RWPE2 (cell line): ENCODE measurements around the gene CTTNBP2.
A peak's percentile ranks its signal among the peaks of the same experiment; 100 is the strongest.

Experiments used
- ATAC-seq: fragments of 200-7000 bp; cut with Tn5 transposase; 3 replicates; pipeline ENCODE4 v1.9.1; 2021; ENCODE audit warnings: low read depth
- DNase-seq: peaks from one replicate; pipeline ENCODE4 v3.0.0-alpha.2; 2020; ENCODE audit warnings: low spot score
- H3K27ac ChIP-seq: fragments of 450-650 bp; 2 replicates; pipeline ENCODE4 v1.5.1; 2017; ENCODE audit warnings: mild to moderate bottlenecking; ENCODE audit not compliant: poor library complexity, severe bottlenecking
- H3K27me3 ChIP-seq: fragments of 250-450 bp; sonication (Bioruptor Pico); 2 replicates; pipeline ENCODE4 v1.5.1; 2021; ENCODE audit warnings: mild to moderate bottlenecking, moderate library complexity; ENCODE audit not compliant: insufficient read depth, poor library complexity, severe bottlenecking
- H3K36me3 ChIP-seq: fragments of 250-450 bp; sonication (Bioruptor Pico); 2 replicates; pipeline ENCODE4 v1.5.1; 2020; ENCODE audit warnings: low read depth, mild to moderate bottlenecking, moderate library complexity
- H3K4me1 ChIP-seq: fragments of 250-450 bp; sonication (Bioruptor Pico); 2 replicates; pipeline ENCODE4 v1.5.1; 2021; ENCODE audit warnings: mild to moderate bottlenecking, moderate library complexity; ENCODE audit not compliant: insufficient read depth, poor library complexity, severe bottlenecking
- H3K4me3 ChIP-seq: fragments of 250-450 bp; sonication (Bioruptor Pico); 2 replicates; pipeline ENCODE4 v1.5.1; 2021; ENCODE audit warnings: mild to moderate bottlenecking, moderate library complexity; ENCODE audit not compliant: severe bottlenecking
- H3K9me3 ChIP-seq: fragments of 250-450 bp; sonication (Bioruptor Pico); 2 replicates; pipeline ENCODE4 v1.5.1; 2021; ENCODE audit warnings: mild to moderate bottlenecking, moderate library complexity; ENCODE audit not compliant: severe bottlenecking
- CTCF ChIP-seq: fragments of 450-650 bp; IDR thresholded peaks from one replicate; pipeline ENCODE4 v1.5.1; 2017; ENCODE audit warnings: mild to moderate bottlenecking, moderate library complexity; ENCODE audit not compliant: poor library complexity, severe bottlenecking

Gene CTTNBP2

GRCh38 chr7:117673839-117674238 is 199.4 kb downstream of the CTTNBP2 start:
- H3K36me3 ChIP-seq = no peaks in the 10 kb centered on the region
- H3K27ac ChIP-seq = no peak overlapping the region
- TF ChIP-seq CTCF = peak; percentile 52
- no peaks in the 10 kb centered on the region for H3K9me3 ChIP-seq
- DNase-seq (no peak), ATAC-seq (peak; percentile 61; the same call in 1 of the 3 replicates)
- H3K27me3 ChIP-seq = no peaks in the 10 kb centered on the region
- no peaks in the 10 kb centered on the region for H3K4me1 ChIP-seq
- H3K4me3 ChIP-seq = no peak overlapping the region

GRCh38 chr7:117673367-117673766 is 199.9 kb downstream of the CTTNBP2 start:
- ATAC-seq = no peak

GRCh38 chr7:117672453-117672852 is 200.8 kb downstream of the CTTNBP2 start:
- H3K9me3 ChIP-seq = no peaks in the 10 kb centered on the region

More at GRCh38 chr7:117673367-117673766, 199.9 kb downstream of the CTTNBP2 start:
- Histone ChIP-seq H3K4me3 (no peak overlapping the region), H3K27ac (no peak overlapping the region), H3K9me3 (no peaks in the 10 kb centered on the region), H3K27me3 (no peaks in the 10 kb centered on the region), H3K36me3 (no peaks in the 10 kb centered on the region), H3K4me1 (no peaks in the 10 kb centered on the region)
- no peak for TF ChIP-seq CTCF
- no peak for DNase-seq

GRCh38 chr7:117669818-117670217 is 203.4 kb downstream of the CTTNBP2 start:
- peak; percentile 32 for TF ChIP-seq CTCF
- Histone ChIP-seq H3K36me3 (no peaks in the 10 kb centered on the region), H3K4me1 (no peaks in the 10 kb centered on the region), H3K27me3 (no peaks in the 10 kb centered on the region), H3K4me3 (no peak overlapping the region), H3K9me3 (no peaks in the 10 kb centered on the region), H3K27ac (no peak overlapping the region)
- ATAC-seq (no peak), DNase-seq (no peak)

More at GRCh38 chr7:117672453-117672852, 200.8 kb downstream of the CTTNBP2 start:
- no peaks in the 10 kb centered on the region for H3K4me1 ChIP-seq
- H3K4me3 ChIP-seq = no peak overlapping the region
- no peak overlapping the region for H3K27ac ChIP-seq
- H3K36me3 ChIP-seq = no peaks in the 10 kb centered on the region
- ATAC-seq = no peak
- TF ChIP-seq CTCF = no peak
- H3K27me3 ChIP-seq = no peaks in the 10 kb centered on the region
- no peak for DNase-seq

- no peaks in the 10 kb centered on the region for H3K9me3 ChIP-seq
- H3K4me3 ChIP-seq = no peak overlapping the region
- no peaks in the 10 kb centered on the region for H3K27me3 ChIP-seq
- no peak for TF ChIP-seq CTCF
- no peak overlapping the region for H3K27ac ChIP-seq
- H3K4me1 ChIP-seq = no peaks in the 10 kb centered on the region
- DNase-seq = no peak
- H3K36me3 ChIP-seq = no peaks in the 10 kb centered on the region
- ATAC-seq = no peak
These were observed 205.8 kb downstream of the CTTNBP2 start for GRCh38 chr7:117667456-117667855.
